ENCODE results near the gene ZNF43. TPM values are rescaled to one million over a fixed set of nuclear protein-coding genes. Genes with fewer than 3 reads are reported as not detected.

ZNF43 gene
- total RNA-seq, 1 experiment from 2014 or later = 51.6 TPM

GRCh38 chr19:21841488-21842097, 5.6 kb upstream of the ZNF43 start:
- H3K4me1 ChIP-seq (ENCODE audit: insufficient read depth, low read length) = no peaks in the 10 kb centered on the region
- H2BK5ac ChIP-seq (ENCODE audit: insufficient read length, low read length) = no peak overlapping the region
- H3K4me2 ChIP-seq (ENCODE audit: insufficient read depth, insufficient read length, low read length) = no peak overlapping the region
- no peak overlapping the region for H4K8ac ChIP-seq (replicated peaks; ENCODE audit: insufficient read length, low read depth, low read length)
- no peak overlapping the region for H3K27ac ChIP-seq (ENCODE audit: insufficient read length, low read depth, low read length)
- H3K18ac ChIP-seq (ENCODE audit: insufficient read length, low read depth, low read length) = no peak overlapping the region
- peaks cover under 1% of the 10 kb centered on the region; the same call in 1 of the 2 replicates for H3K79me2 ChIP-seq (ENCODE audit: insufficient read depth, low read length)
- no peaks in the 10 kb centered on the region for H4K20me1 ChIP-seq (ENCODE audit: control insufficient read depth, insufficient read depth, insufficient read length)
- WGBS (ENCODE audit: extremely low coverage, insufficient read length, low lambda C conversion rate) = no CpG with 5 or more reads among the region's 1 CpG
- H3K27me3 ChIP-seq (ENCODE audit: insufficient read depth, low read length) = no peaks in the 10 kb centered on the region
- H3T11ph ChIP-seq (ENCODE audit: low read length) = no peak overlapping the region
- H3K56ac ChIP-seq (ENCODE audit: insufficient read length, low read depth, low read length) = no peak overlapping the region
- peaks cover 65 to 82% (median 81%) of the 10 kb centered on the region in 3 experiments for H3K36me3 Mint-ChIP-seq (ENCODE audit: insufficient read depth in 1 of 3, low read depth in 3 of 3)
- H4K91ac ChIP-seq (ENCODE audit: insufficient read length, low read depth, low read length) = no peak overlapping the region
- H2BK12ac ChIP-seq (ENCODE audit: insufficient read length, low read depth, low read length) = no peak overlapping the region
- H2AK5ac ChIP-seq (ENCODE audit: insufficient read length, low read length) = no peak overlapping the region
- no peak for DNase-seq
- H3K9me3 ChIP-seq (ENCODE audit: control insufficient read depth, low read depth, low read length) = no peaks in the 10 kb centered on the region
- H3K23ac ChIP-seq (ENCODE audit: insufficient read length, low read depth, low read length) = no peak overlapping the region
- H2BK120ac ChIP-seq (ENCODE audit: low read depth, low read length, poor library complexity, severe bottlenecking) = no peak overlapping the region
- no peak overlapping the region for H3K14ac ChIP-seq (ENCODE audit: insufficient read depth, low read length)
- no peaks in the 10 kb centered on the region for H3K27me3 Mint-ChIP-seq (ENCODE audit: low read depth)
- H3K23me2 ChIP-seq (ENCODE audit: insufficient read length, low read depth, low read length, poor library complexity, severe bottlenecking) = no peaks in the 10 kb centered on the region
- H3K79me1 ChIP-seq (ENCODE audit: insufficient read depth, low read depth, low read length, poor library complexity, severe bottlenecking) = peaks cover 3% of the 10 kb centered on the region
- no peak overlapping the region for H3K27ac Mint-ChIP-seq
- peaks cover 2 to 6% of the 10 kb centered on the region in 2 experiments for H3K4me1 Mint-ChIP-seq
- H2AFZ ChIP-seq (ENCODE audit: low read length) = no peak overlapping the region
- no peak overlapping the region for H2BK20ac ChIP-seq (ENCODE audit: low read depth, low read length, poor library complexity, severe bottlenecking)
- no peaks in the 10 kb centered on the region for H3K9me3 Mint-ChIP-seq
- no peak for TF ChIP-seq CTCF (conservative IDR thresholded peaks at IDR 0.05)
- no peak overlapping the region for H4K5ac ChIP-seq (ENCODE audit: insufficient read length, low read depth, low read length)
- H3K4ac ChIP-seq (ENCODE audit: low read depth, low read length) = no peak overlapping the region
- no peak overlapping the region for H2BK15ac ChIP-seq (ENCODE audit: low read depth, low read length)
- H3K9ac ChIP-seq (ENCODE audit: extremely low read depth, insufficient read length, low read length) = no peak overlapping the region
- no peak overlapping the region for H3K4me3 Mint-ChIP-seq

All from H9 (cell line).